IMR-90 (cell line): Measurements from ENCODE around the gene FKBP10. TPM values are rescaled to one million over a fixed set of nuclear protein-coding genes. Genes with fewer than 3 reads are reported as not detected.

Experiments
- ATAC-seq: fragments of 200-7000 bp; cut with Tn5 transposase; 2 replicates; pipeline ENCODE4 v1.9.1; 2020; ENCODE audit warnings: low read depth, mild to moderate bottlenecking, moderate library complexity
- BruUV-seq: library from RNA; stranded (reverse); fragments of 400-500 nt; replicated peaks from 2 replicates; lab custom pipeline; 2021; lab: Mats Ljungman, UMichigan
- CTCF ChIA-PET: fragments of 300-600 bp; formaldehyde crosslinking; extraction: SDS; loops from one replicate; lab custom pipeline; 2021; ENCODE audit warnings: antibody characterized with exemption; lab: Yijun Ruan, JAX
- POLR2A ChIA-PET: fragments of 300-600 bp; sonication (Branson Sonifier 250); formaldehyde crosslinking; loops from one replicate; lab custom pipeline; 2022; ENCODE audit warnings: antibody characterized with exemption; ENCODE audit not compliant: unreplicated experiment; lab: Charles Lee
- DNase-seq: peaks from one replicate; pipeline ENCODE4 v3.0.0; 2013
- H2AFZ ChIP-seq: replicated peaks from 2 replicates; pipeline ENCODE3; 2013; ENCODE audit warnings: low read length, mild to moderate bottlenecking; ENCODE audit not compliant: poor library complexity
- H2AK5ac ChIP-seq: 2 replicates; pipeline ENCODE4 v1.6.1; 2013; ENCODE audit warnings: low read depth, low read length, inconsistent platforms
- H2AK9ac ChIP-seq: replicated peaks from 2 replicates; pipeline ENCODE3; 2013; ENCODE audit warnings: mild to moderate bottlenecking, low read depth, low read length, moderate library complexity; ENCODE audit not compliant: poor library complexity
- H2BK120ac ChIP-seq: 2 replicates; pipeline ENCODE4 v1.6.1; 2013; ENCODE audit warnings: low read depth, low read length, inconsistent platforms
- H2BK15ac ChIP-seq: 3 replicates; pipeline ENCODE4 v1.6.1; 2013; ENCODE audit warnings: low read depth, low read length, inconsistent platforms
- H2BK20ac ChIP-seq: 2 replicates; pipeline ENCODE4 v1.6.1; 2013; ENCODE audit warnings: low read depth, mild to moderate bottlenecking, inconsistent platforms, low read length, moderate library complexity
- H2BK5ac ChIP-seq: 2 replicates; pipeline ENCODE4 v1.6.1; 2013; ENCODE audit warnings: mild to moderate bottlenecking, low read depth, low read length, inconsistent platforms; ENCODE audit not compliant: poor library complexity, severe bottlenecking
- H3K14ac ChIP-seq: replicated peaks from 2 replicates; pipeline ENCODE4 v1.6.1; 2013; ENCODE audit warnings: low read depth, low read length, inconsistent platforms
- H3K18ac ChIP-seq: 2 replicates; pipeline ENCODE4 v1.6.1; 2013; ENCODE audit warnings: low read depth, low read length, control low read depth
- H3K23ac ChIP-seq: 2 replicates; pipeline ENCODE4 v1.6.1; 2013; ENCODE audit warnings: low read depth, low read length, inconsistent platforms
- H3K27ac ChIP-seq: 2 replicates; pipeline ENCODE4 v1.5.1; 2013; ENCODE audit warnings: mild to moderate bottlenecking, control low read depth, low read length; ENCODE audit not compliant: insufficient read depth
- H3K27me3 ChIP-seq: 2 replicates; pipeline ENCODE4 v1.6.1; 2013; ENCODE audit warnings: low read length; ENCODE audit not compliant: control insufficient read depth, insufficient read depth
- H3K36me3 ChIP-seq: 2 replicates; pipeline ENCODE4 v1.6.1; 2013; ENCODE audit warnings: low read length, mixed read lengths; ENCODE audit not compliant: control insufficient read depth, insufficient read depth
- H3K4ac ChIP-seq: 2 replicates; pipeline ENCODE4 v1.6.1; 2013; ENCODE audit warnings: low read depth, low read length, inconsistent platforms
- H3K4me1 ChIP-seq: 2 replicates; pipeline ENCODE4 v1.6.1; 2013; ENCODE audit warnings: low read length, mixed read lengths; ENCODE audit not compliant: control insufficient read depth, insufficient read depth
- H3K4me2 ChIP-seq: 2 replicates; pipeline ENCODE4 v1.6.1; 2013; ENCODE audit warnings: low read depth, mild to moderate bottlenecking, control low read depth, low read length, moderate library complexity
- H3K4me3 ChIP-seq: 2 replicates; pipeline ENCODE4 v1.5.1; 2013; ENCODE audit warnings: low read depth, mild to moderate bottlenecking, control low read depth, low read length, moderate library complexity; ENCODE audit not compliant: insufficient read depth
- H3K56ac ChIP-seq: 2 replicates; pipeline ENCODE4 v1.6.1; 2013; ENCODE audit warnings: low read length, inconsistent platforms; ENCODE audit not compliant: insufficient read depth; ENCODE audit errors: extremely low read depth
- H3K79me1 ChIP-seq, 2 experiments: 2 replicates each; pipeline ENCODE4 v1.6.1; 2013; ENCODE audit warnings: low read length in 2 of 2, inconsistent platforms in 1 of 2, low read depth in 1 of 2
- H3K9ac ChIP-seq: 2 replicates; pipeline ENCODE4 v1.6.1; 2013; ENCODE audit warnings: low read depth, low read length, control low read depth
- H3K9me1 ChIP-seq: 2 replicates; pipeline ENCODE4 v1.6.1; 2013; ENCODE audit warnings: low read length, inconsistent platforms; ENCODE audit not compliant: insufficient read depth
- H3K9me3 ChIP-seq: 2 replicates; pipeline ENCODE4 v1.6.1; 2013; ENCODE audit warnings: low read length; ENCODE audit not compliant: control insufficient read depth, insufficient read depth
- H4K20me1 ChIP-seq: 2 replicates; pipeline ENCODE4 v1.6.1; 2013; ENCODE audit warnings: low read length, inconsistent platforms; ENCODE audit not compliant: insufficient read depth
- H4K5ac ChIP-seq: 2 replicates; pipeline ENCODE4 v1.6.1; 2013; ENCODE audit warnings: mild to moderate bottlenecking, low read depth, low read length, control low read depth
- H4K8ac ChIP-seq, 2 experiments: 2 replicates each; pipeline ENCODE4 v1.6.1; 2013; ENCODE audit warnings: low read depth in 2 of 2, low read length in 2 of 2, control low read depth in 1 of 2, inconsistent platforms in 1 of 2
- H4K91ac ChIP-seq: 2 replicates; pipeline ENCODE4 v1.6.1; 2013; ENCODE audit warnings: low read depth, low read length, inconsistent platforms; ENCODE audit not compliant: insufficient read depth
- BHLHE40 ChIP-seq: fragments of 150-350 bp; IDR thresholded peaks from 2 replicates; pipeline ENCODE4 v1.6.1; 2016; ENCODE audit warnings: mild to moderate bottlenecking, low read depth, low read length
- CEBPB ChIP-seq: IDR thresholded peaks from 2 replicates; pipeline ENCODE4 v1.6.1; 2012; ENCODE audit warnings: low read depth, low read length, improper control_type of control experiment
- CHD1 ChIP-seq: IDR thresholded peaks from 2 replicates; pipeline ENCODE4 v1.6.1; 2012; ENCODE audit warnings: low read depth, low read length, improper control_type of control experiment
- CTCF ChIP-seq: conservative IDR thresholded peaks from 2 replicates; pipeline ENCODE4 v1.5.1; 2012; ENCODE audit warnings: mild to moderate bottlenecking, low read depth, low read length, improper control_type of control experiment
- FOS ChIP-seq: fragments of 150-350 bp; IDR thresholded peaks from 2 replicates; pipeline ENCODE4 v1.6.1; 2016; ENCODE audit warnings: low read depth, low read length
- MAZ ChIP-seq: IDR thresholded peaks from 2 replicates; pipeline ENCODE4 v1.6.1; 2012; ENCODE audit warnings: low read depth, mild to moderate bottlenecking, low read length, improper control_type of control experiment, moderate library complexity, borderline replicate concordance
- MXI1 ChIP-seq: IDR thresholded peaks from 2 replicates; pipeline ENCODE4 v1.6.1; 2012; ENCODE audit warnings: low read depth, mild to moderate bottlenecking, low read length, moderate library complexity, borderline replicate concordance
- NFE2L2 ChIP-seq: fragments of 150-350 bp; IDR thresholded peaks from 2 replicates; pipeline ENCODE4 v1.6.1; 2016; ENCODE audit warnings: low read depth, mild to moderate bottlenecking, low read length
- RCOR1 ChIP-seq: IDR thresholded peaks from 2 replicates; pipeline ENCODE4 v1.6.1; 2012; ENCODE audit warnings: mild to moderate bottlenecking, low read length, improper control_type of control experiment; ENCODE audit not compliant: insufficient replicate concordance
- RFX5 ChIP-seq: IDR thresholded peaks from 2 replicates; pipeline ENCODE4 v1.8.0; 2012; ENCODE audit warnings: low read depth, mild to moderate bottlenecking, low read length, moderate library complexity
- WGBS, 2 experiments: methylation state at CpG; one replicate each; pipeline versions ENCODE4 v1.1.5 to v1.1.7; 2013; ENCODE audit warnings: missing lambda C conversion rate in 2 of 2; ENCODE audit not compliant: insufficient read length in 1 of 2; ENCODE audit errors: extremely low coverage in 2 of 2; 5-methylcytosine and 5-hydroxymethylcytosine counted together
- dilution Hi-C: fragments of 300-500 bp; cut with HindIII; formaldehyde crosslinking; loops from one replicate; pipeline ENCODE4 v1.14.3; 2018; ENCODE audit warnings: low sequenced_read_pairs; ENCODE audit not compliant: unreplicated experiment
- in situ Hi-C: fragments of 300-500 bp; cut with MboI; formaldehyde crosslinking; loops from 3 replicates; pipeline ENCODE4 v1.14.3; 2019; ENCODE audit warnings: low sequenced_read_pairs, inconsistent platforms, mixed read lengths
- intact Hi-C: fragments of 100-400 bp; cut with micrococcal nuclease; formaldehyde crosslinking; loops from 2 replicates; pipeline ENCODE4 v1.10.0; 2022
- polyA plus RNA-seq, 3 experiments: library from polyadenylated mRNA; depleted of rRNA; stranded (reverse); fragments of >200 nt; gene quantifications; 2 replicates each; pipeline ENCODE4 v1.2.3, GENCODE V29; 2012; ENCODE audit warnings: low replicate concordance in 1 of 3
- total RNA-seq: library from RNA; depleted of rRNA; stranded (reverse); fragments of >200 nt; gene quantifications from 2 replicates; pipeline ENCODE4 v1.2.3, GENCODE V29; 2012
- TF ChIP-seq, protein P1 (sequence below): fragments of 150-350 bp; IDR thresholded peaks from 2 replicates; pipeline ENCODE4 v1.6.1; 2016; ENCODE audit warnings: low read depth, mild to moderate bottlenecking, low read length, moderate library complexity, borderline replicate concordance

The FKBP10 gene
- total and polyA plus RNA-seq, 2 of the 4 experiments (the other 2 are of a cell fraction) = 170 to 984 TPM

GRCh38 chr17:41849251-41849990, 36.6 kb downstream of the FKBP10 start:
- H3K4me3 ChIP-seq = no peak overlapping the region
- H3K9me3 ChIP-seq = no peaks in the 10 kb centered on the region
- peaks cover 9% of the 10 kb centered on the region for H3K9me1 ChIP-seq
- POLR2A ChIA-PET = interaction anchor here (0.6 kb wide), 1 partner anchor 117 kb away, joined by 19 read pairs; no protein-coding TSS in a partner anchor
- CTCF ChIA-PET = interaction anchor here (0.8 to 2.0 kb wide), 2 partner anchors 9 to 14 kb away, joined by 3 to 6 read pairs; no protein-coding TSS in a partner anchor
- no peak overlapping the region for H3K4me2 ChIP-seq
- H2BK15ac ChIP-seq = no peak overlapping the region
- no peak overlapping the region for H2AFZ ChIP-seq
- peaks cover 13% of the 10 kb centered on the region for H3K36me3 ChIP-seq
- H4K91ac ChIP-seq = no peak overlapping the region
- BruUV-seq = no TSS peak
- H3K23ac ChIP-seq = no peak overlapping the region
- no peak overlapping the region for H3K18ac ChIP-seq
- TF ChIP-seq CHD1 = no peak
- TF ChIP-seq, protein P1, sequence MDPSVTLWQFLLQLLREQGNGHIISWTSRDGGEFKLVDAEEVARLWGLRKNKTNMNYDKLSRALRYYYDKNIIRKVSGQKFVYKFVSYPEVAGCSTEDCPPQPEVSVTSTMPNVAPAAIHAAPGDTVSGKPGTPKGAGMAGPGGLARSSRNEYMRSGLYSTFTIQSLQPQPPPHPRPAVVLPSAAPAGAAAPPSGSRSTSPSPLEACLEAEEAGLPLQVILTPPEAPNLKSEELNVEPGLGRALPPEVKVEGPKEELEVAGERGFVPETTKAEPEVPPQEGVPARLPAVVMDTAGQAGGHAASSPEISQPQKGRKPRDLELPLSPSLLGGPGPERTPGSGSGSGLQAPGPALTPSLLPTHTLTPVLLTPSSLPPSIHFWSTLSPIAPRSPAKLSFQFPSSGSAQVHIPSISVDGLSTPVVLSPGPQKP = no peak
- no peak for TF ChIP-seq NFE2L2
- TF ChIP-seq MAZ = no peak
- TF ChIP-seq FOS = no peak
- TF ChIP-seq RFX5 = no peak
- no peak for TF ChIP-seq MXI1
- no peak for TF ChIP-seq BHLHE40
- TF ChIP-seq CTCF = no peak
- TF ChIP-seq RCOR1 = no peak
- no peak for TF ChIP-seq CEBPB
- ATAC-seq (peak; percentile 29; the same call in 1 of the 2 replicates), DNase-seq (no peak)
- H3K4me1 ChIP-seq = 0 out of 2 replicates have a peak, but pooled peaks cover 2% of the 10 kb centered on the region
- dilution Hi-C loops = no loop called here
- H3K79me1 ChIP-seq = peaks cover 24 to 51% of the 10 kb centered on the region in 2 experiments
- H2BK5ac ChIP-seq = no peak overlapping the region
- WGBS, 2 experiments = no CpG with 5 or more reads among the region's 4 CpGs
- no peak overlapping the region for H2BK120ac ChIP-seq
- no peaks in the 10 kb centered on the region for H3K27me3 ChIP-seq
- H3K4ac ChIP-seq = no peak overlapping the region
- no peak overlapping the region for H2AK5ac ChIP-seq
- no peak overlapping the region for H4K5ac ChIP-seq
- no peak overlapping the region for H2AK9ac ChIP-seq
- H3K14ac ChIP-seq = no peak overlapping the region
- H3K56ac ChIP-seq = no peak overlapping the region
- H3K9ac ChIP-seq = no peak overlapping the region
- no peak overlapping the region for H2BK20ac ChIP-seq
- no peak overlapping the region for H4K8ac ChIP-seq
- in situ Hi-C loops = no loop called here
- H3K27ac ChIP-seq = no peak overlapping the region
- H4K20me1 ChIP-seq = peaks cover 33% of the 10 kb centered on the region
- intact Hi-C loops = no loop called here
